Keratinocyte (primary cell): Measurements from ENCODE around the gene ORAI3.

Experiments used
- EZH2 ChIP-seq: IDR thresholded peaks from one replicate; pipeline ENCODE4 v1.6.1; 2012; ENCODE audit warnings: inconsistent platforms, mild to moderate bottlenecking, low read length, moderate library complexity
- TF ChIP-seq, protein P1 (sequence below), 3 experiments: IDR thresholded peaks in 1 of 3; conservative IDR thresholded peaks in 1 of 3; optimal IDR thresholded peaks in 1 of 3; 2 replicates in 2 of 3; 3 replicates in 1 of 3; pipeline versions ENCODE3 to v1.5.1; 2011; ENCODE audit warnings: low read length in 3 of 3, mild to moderate bottlenecking in 3 of 3, moderate library complexity in 2 of 3, control low read depth in 1 of 3, inconsistent platforms in 1 of 3; ENCODE audit not compliant: insufficient read depth in 2 of 3; ENCODE audit errors: extremely low read depth in 1 of 3

DNA sequence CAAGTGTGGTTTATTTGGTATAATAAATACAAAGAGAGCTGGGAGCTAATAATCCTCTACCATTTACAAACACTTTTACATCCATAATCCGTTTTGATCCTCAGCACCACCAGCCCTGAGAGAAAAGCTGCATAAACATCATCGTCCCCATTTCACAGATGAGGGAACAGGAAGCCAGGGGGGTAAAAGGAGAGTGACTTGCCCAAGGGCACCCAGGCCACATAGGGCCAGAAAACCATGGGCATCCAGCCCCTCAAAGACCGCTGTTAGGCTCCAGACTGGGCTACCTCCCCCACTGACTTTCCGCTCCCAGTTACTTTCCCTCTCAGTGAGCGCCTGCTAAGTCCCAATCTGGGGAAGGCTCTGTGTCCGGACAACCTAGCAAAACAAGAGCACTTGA is 54.9 kb downstream of the ORAI3 start:
- TF ChIP-seq, protein P1, sequence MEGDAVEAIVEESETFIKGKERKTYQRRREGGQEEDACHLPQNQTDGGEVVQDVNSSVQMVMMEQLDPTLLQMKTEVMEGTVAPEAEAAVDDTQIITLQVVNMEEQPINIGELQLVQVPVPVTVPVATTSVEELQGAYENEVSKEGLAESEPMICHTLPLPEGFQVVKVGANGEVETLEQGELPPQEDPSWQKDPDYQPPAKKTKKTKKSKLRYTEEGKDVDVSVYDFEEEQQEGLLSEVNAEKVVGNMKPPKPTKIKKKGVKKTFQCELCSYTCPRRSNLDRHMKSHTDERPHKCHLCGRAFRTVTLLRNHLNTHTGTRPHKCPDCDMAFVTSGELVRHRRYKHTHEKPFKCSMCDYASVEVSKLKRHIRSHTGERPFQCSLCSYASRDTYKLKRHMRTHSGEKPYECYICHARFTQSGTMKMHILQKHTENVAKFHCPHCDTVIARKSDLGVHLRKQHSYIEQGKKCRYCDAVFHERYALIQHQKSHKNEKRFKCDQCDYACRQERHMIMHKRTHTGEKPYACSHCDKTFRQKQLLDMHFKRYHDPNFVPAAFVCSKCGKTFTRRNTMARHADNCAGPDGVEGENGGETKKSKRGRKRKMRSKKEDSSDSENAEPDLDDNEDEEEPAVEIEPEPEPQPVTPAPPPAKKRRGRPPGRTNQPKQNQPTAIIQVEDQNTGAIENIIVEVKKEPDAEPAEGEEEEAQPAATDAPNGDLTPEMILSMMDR (optimal IDR thresholded peaks at IDR 0.05 in 1 of 3, IDR thresholded peaks at IDR 0.05 in 1 of 3, conservative IDR thresholded peaks at IDR 0.05 in 1 of 3; ENCODE audit: extremely low read depth in 1 of 3, insufficient read depth in 2 of 3, low read length in 3 of 3) = no peak
- no peak for TF ChIP-seq EZH2
